NB4 (cell line): Measurements from ENCODE around the gene SH3RF2.

ENCODE experiments used
- DNase-seq: peaks from one replicate; pipeline ENCODE4 v3.0.0; 2010; ENCODE audit warnings: low read depth
- H3K4me3 ChIP-seq: one replicate; pipeline ENCODE4 v1.5.1; 2011; ENCODE audit warnings: mild to moderate bottlenecking, low read depth, low read length, moderate library complexity
- CTCF ChIP-seq: IDR thresholded peaks from one replicate; pipeline ENCODE4 v1.5.1; 2012; ENCODE audit warnings: low read depth, low read length
- MYC ChIP-seq: IDR thresholded peaks from 2 replicates; pipeline ENCODE4 v1.6.1; 2011; ENCODE audit warnings: low read depth, low read length
- POLR2A ChIP-seq: IDR thresholded peaks from 2 replicates; pipeline ENCODE4 v1.6.1; 2011; ENCODE audit warnings: mild to moderate bottlenecking; ENCODE audit not compliant: insufficient read length; ENCODE audit errors: extremely low read depth
- TF ChIP-seq, protein P1 (sequence below): IDR thresholded peaks from 2 replicates; pipeline ENCODE4 v1.6.1; 2011; ENCODE audit warnings: low read depth, low read length

Gene SH3RF2

DNA sequence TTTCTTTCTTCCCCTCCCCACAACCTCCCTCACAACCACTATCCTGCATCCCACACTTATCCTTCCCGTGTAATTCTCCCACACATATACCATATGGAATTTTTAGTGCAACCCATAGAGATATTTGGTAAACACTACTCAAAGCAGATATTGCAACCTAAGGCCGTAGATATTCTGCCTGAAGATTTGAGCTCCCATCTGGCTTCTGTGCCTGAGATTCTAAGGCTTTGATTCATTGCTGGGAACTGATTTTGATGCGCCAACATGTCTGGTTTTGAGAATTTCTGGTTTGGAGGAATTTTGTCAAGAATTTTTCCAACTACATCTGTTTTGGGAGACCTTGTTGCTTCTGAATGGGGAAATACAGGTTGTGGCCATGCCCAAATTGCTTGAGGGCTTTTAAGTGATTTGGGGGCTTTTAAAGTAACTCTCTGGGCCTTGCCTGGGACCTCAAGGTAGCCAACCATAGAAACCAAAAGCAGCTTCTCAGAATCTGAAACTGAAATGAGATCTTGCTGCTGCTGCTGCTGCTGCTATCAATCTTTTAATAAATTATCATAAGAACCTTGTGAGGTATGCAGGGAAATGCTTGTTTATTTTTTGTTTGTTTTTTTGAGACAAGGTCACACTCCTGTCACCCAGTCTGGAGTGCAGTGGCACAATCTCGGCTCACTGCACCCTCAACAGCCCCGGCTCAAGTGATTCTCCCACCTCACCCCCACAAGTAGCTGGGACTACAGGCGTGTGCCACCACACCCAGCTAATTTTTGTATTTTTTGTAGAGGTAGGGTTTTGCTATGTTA lies 132.8 kb downstream of the SH3RF2 start:
- H3K4me3 ChIP-seq, result no peak overlapping the region
- TF ChIP-seq, protein P1, sequence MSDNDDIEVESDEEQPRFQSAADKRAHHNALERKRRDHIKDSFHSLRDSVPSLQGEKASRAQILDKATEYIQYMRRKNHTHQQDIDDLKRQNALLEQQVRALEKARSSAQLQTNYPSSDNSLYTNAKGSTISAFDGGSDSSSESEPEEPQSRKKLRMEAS, result no peak
- no peak for TF ChIP-seq CTCF
- TF ChIP-seq MYC, result no peak
- no peak for TF ChIP-seq POLR2A
- DNase-seq, result no peak

DNA sequence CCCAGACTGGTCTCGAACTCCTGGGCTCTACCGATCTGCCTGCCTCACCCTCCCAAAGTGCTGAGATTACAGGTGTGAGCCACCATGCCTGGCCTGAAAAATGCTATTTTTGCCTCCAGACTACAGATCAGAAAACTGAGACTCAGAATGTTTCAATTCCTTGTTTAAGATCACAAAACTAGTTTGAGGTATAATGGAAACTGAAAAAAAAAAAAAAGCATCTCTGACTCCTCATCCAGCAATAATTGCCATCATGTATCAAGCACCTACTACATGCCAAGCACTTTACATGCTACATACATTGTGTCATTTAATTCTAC lies 133.4 kb downstream of the SH3RF2 start:
- H3K4me3 ChIP-seq, result no peak overlapping the region
- no peak for DNase-seq
- TF ChIP-seq, protein P1, result no peak
- TF ChIP-seq CTCF, result no peak

DNA sequence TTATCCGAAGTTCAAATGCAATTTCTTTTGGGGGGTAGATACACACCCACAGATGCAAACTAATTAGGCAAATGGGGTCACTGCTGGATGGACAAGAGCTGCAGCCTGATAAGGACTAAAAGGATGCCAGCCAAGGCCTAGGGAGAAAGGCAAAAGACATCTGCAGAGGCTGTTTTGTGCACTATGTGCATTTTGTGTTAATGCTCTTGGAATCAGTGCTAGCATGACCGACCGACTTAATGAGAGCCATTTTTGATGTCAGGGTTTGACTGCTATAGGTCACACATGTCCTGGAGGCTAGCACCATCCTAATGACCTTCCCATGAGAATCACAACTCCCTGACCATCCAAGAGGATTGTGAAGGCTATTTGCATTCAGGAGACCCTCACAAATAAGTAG lies 134.4 kb downstream of the SH3RF2 start:
- no peak overlapping the region for H3K4me3 ChIP-seq
- DNase-seq, result no peak
- TF ChIP-seq CTCF, result no peak
- no peak for TF ChIP-seq MYC
- no peak for TF ChIP-seq POLR2A

DNA sequence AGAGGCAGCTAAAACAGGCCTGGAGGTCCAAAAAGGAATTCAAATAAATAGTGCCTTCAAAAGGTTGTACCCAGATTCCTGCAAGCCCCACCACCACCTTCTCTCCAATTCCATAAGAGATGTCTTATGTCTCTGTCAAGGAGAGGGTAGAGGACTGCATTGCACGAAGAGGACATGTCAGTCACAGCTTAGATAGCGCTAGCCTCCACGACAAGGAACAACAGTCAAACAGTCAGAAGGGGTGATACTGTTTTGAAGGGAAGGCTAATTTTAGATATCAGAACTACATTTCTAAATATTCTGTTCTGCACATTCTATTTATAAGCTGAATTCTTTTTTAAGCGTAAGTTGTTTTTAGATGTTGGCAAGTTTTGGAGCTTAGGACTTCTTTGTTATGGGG lies 134.8 kb downstream of the SH3RF2 start:
- no peak overlapping the region for H3K4me3 ChIP-seq
- TF ChIP-seq MYC, result no peak
- no peak for TF ChIP-seq POLR2A
- no peak for TF ChIP-seq CTCF
- TF ChIP-seq, protein P1, result no peak
- no peak for DNase-seq

DNA sequence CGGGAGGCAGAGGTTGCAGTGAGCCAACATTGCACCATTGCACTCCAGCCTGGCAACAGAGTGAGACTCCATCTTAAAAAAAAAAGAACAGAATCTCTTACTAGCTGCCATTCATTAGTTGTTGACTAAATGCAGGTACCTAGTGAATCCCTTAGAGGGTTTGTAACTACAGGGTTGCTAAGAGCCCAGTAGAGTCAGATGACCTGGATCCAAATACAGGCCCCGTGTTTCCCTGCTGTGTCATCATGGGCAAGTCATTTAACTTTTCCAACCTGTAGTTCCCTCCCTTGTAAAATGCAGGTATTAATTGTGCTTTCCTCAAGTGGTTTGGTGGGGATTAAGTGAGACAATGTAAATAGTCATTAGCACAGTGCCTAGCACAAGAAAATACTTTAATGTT lies 136.2 kb downstream of the SH3RF2 start:
- no peak for DNase-seq
- H3K4me3 ChIP-seq, result no peak overlapping the region

More for the DNA sequence above, 136.2 kb downstream of the SH3RF2 start:
- TF ChIP-seq CTCF (no peak), POLR2A (no peak), MYC (no peak)
- TF ChIP-seq, protein P1, result no peak
